Rectal smooth muscle tissue (tissue), 1 donor: ENCODE results near the gene UGT1A9.

Experiments
- H3K27ac ChIP-seq: one replicate; pipeline ENCODE4 v1.7.0; 2013; ENCODE audit warnings: low read depth, low read length, inconsistent platforms
- H3K27me3 ChIP-seq: one replicate; pipeline ENCODE4 v1.7.0; 2013; ENCODE audit warnings: low read length; ENCODE audit not compliant: control insufficient read depth, insufficient read depth
- H3K36me3 ChIP-seq: one replicate; pipeline ENCODE4 v1.7.0; 2013; ENCODE audit warnings: low read length; ENCODE audit not compliant: control insufficient read depth, insufficient read depth
- H3K4me1 ChIP-seq: one replicate; pipeline ENCODE4 v1.7.0; 2013; ENCODE audit warnings: low read length; ENCODE audit not compliant: control insufficient read depth, insufficient read depth
- H3K4me3 ChIP-seq: one replicate; pipeline ENCODE4 v1.7.0; 2013; ENCODE audit warnings: low read length
- H3K9ac ChIP-seq: one replicate; pipeline ENCODE4 v1.7.0; 2013; ENCODE audit warnings: low read length

The UGT1A9 gene

GRCh38 chr2:233778030-233778429, 106.3 kb downstream of the UGT1A9 start, which contains the start of gene MROH2A:
Gene MROH2A, plus strand, starts transcription at chr2:233778330. Its CDS starts 1,029 bp downstream, at chr2:233779359.
- H3K27ac ChIP-seq = no peak within 1 kb of the TSS
- no peak within 1 kb of the TSS for H3K4me3 ChIP-seq
- no peaks in the 10 kb centered on the region for H3K27me3 ChIP-seq
- no peaks in the 10 kb centered on the region for H3K4me1 ChIP-seq
- H3K36me3 ChIP-seq = no peaks in the 10 kb centered on the region
- H3K9ac ChIP-seq = no peak within 1 kb of the TSS

- no peaks in the 10 kb centered on the region for H3K36me3 ChIP-seq
- H3K27me3 ChIP-seq = no peaks in the 10 kb centered on the region
- H3K9ac ChIP-seq = no peak overlapping the region
- H3K27ac ChIP-seq = no peak overlapping the region
- no peaks in the 10 kb centered on the region for H3K4me1 ChIP-seq
- H3K4me3 ChIP-seq = no peak overlapping the region
Measured at GRCh38 chr2:233779722-233780121, 108.0 kb downstream of the UGT1A9 start.

DNA sequence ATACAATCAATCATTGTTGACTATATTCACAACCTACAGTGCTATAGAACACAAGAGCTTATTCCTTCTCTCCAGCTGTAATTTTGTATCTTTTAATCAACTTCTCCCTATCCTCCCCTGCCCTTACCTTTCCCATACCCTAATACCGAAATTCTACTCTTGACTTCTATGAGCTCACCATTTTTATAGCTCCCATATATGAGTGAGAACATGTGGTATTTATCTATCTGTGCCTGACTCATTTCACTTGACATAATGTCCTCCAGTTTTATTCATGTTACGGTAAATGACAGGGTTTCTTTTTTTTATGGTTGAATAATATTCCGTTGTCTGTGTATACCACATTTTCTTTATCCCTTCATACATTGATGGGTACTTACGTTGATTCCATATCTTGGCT, 109.1 kb downstream of the UGT1A9 start:
- no peaks in the 10 kb centered on the region for H3K4me1 ChIP-seq
- H3K27ac ChIP-seq = no peak overlapping the region
- H3K27me3 ChIP-seq = no peaks in the 10 kb centered on the region
- H3K36me3 ChIP-seq = no peaks in the 10 kb centered on the region
- no peak overlapping the region for H3K4me3 ChIP-seq
- H3K9ac ChIP-seq = no peak overlapping the region

DNA sequence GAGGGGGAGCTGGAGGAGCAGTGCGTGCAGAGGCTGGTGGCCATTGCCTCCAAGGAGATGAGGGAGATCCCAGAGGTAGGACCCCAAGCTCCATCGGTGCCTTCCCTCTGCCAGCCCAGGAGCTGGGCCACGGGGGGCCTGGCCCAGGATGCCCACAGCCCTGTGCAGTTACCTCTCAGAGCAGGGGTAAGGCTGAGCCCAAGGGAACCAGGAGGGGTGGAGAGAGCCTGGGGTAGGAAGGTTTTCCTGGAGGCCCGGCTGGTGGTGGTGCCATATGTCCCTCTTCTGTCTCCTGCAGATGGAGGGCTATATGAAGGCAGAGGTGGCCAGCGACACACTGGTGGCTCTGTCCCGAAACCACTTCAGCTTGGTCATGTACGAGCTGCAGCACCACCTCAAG, 117.9 kb downstream of the UGT1A9 start:
- Histone ChIP-seq H3K4me1 (no peaks in the 10 kb centered on the region), H3K27ac (no peak overlapping the region), H3K4me3 (no peak overlapping the region), H3K36me3 (no peaks in the 10 kb centered on the region), H3K27me3 (peaks cover 2% of the 10 kb centered on the region), H3K9ac (no peak overlapping the region)

DNA sequence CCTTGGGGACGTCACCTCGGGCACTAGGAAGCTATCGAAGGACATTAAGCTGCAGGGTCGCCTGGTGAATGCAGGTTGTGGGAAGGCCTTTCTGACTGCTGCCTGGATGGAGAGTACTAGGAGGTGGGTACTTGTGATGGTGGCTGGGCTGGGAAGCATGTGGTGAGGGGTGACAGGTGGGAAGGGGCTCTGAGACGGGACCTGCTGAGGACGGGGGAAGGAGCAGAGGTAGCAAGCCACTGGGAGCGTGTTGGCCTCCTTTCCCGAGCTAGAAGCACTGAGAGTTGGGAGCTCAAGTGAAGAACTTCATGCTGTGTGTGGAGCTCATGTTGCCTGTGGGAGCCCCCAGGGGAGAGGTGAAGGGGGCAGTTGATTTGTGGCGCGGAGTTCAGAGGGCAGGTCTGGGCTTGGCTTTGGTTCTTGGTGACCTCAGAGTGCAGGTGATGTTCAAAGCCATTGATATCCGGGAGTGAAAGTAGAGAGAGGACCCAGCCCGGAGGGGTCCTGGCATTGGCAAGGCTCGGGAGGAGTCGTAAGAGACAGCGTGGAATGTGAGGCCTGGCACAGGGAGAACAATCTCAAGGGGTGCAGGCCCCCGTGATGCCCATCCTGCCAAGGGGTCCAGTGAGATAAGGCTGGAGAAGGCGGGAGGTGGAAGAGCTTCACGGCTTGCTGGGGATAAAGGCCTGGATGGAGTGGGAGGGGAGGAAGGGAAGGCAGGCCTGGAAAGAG, 119.6 kb downstream of the UGT1A9 start:
- H3K4me1 ChIP-seq = no peaks in the 10 kb centered on the region
- no peaks in the 10 kb centered on the region for H3K36me3 ChIP-seq
- H3K9ac ChIP-seq = no peak overlapping the region
- H3K27me3 ChIP-seq = peaks cover 2% of the 10 kb centered on the region
- no peak overlapping the region for H3K4me3 ChIP-seq
- H3K27ac ChIP-seq = no peak overlapping the region

DNA sequence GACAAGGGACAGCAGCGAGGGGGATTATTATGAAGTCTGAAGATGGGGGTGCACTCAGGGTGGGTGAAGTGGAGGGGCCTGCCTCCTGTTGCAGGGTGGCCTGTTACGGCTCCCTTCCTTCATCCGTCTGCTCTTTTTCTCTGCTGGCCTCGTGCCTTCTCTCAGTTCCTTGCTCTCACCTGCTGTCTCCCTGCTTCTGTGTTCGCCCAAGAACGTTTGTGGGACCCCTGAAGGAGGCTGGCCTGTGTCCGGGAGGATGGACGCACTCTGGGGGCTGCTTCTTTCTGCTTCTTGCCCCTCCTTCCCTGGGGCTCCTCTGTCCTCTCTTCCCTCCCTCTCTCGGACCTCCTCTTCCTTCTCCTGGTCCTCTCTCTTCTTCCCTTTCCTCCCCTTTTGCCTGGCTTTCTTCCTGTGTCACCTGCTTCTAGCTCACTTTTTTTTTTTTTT, 120.2 kb downstream of the UGT1A9 start:
- H3K27ac ChIP-seq = no peak overlapping the region
- no peaks in the 10 kb centered on the region for H3K4me1 ChIP-seq
- peaks cover 2% of the 10 kb centered on the region for H3K27me3 ChIP-seq
- no peak overlapping the region for H3K4me3 ChIP-seq
- no peaks in the 10 kb centered on the region for H3K36me3 ChIP-seq
- H3K9ac ChIP-seq = no peak overlapping the region

DNA sequence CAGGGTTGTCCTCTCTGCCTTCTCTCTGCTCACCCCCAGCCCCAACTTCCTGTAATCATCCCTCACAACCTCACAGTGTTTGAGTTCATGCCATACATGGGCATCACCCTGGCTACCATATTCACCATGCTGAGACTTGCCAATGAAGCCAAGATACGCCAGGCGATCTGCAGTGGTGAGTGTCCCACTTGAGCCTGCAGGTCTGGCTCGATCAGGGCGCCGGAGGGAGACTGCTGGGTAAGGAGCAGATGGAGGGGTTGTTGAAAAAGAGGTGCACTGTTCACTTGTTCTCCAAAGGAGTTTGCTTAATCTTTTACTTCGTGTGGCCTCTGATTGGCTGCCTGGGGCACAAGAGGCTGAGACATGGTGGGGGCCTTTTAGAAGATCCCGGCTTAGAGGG, 121.0 kb downstream of the UGT1A9 start:
- peaks cover 2% of the 10 kb centered on the region for H3K27me3 ChIP-seq
- no peak overlapping the region for H3K9ac ChIP-seq
- H3K27ac ChIP-seq = no peak overlapping the region
- H3K4me3 ChIP-seq = no peak overlapping the region
- H3K36me3 ChIP-seq = no peaks in the 10 kb centered on the region
- no peaks in the 10 kb centered on the region for H3K4me1 ChIP-seq

DNA sequence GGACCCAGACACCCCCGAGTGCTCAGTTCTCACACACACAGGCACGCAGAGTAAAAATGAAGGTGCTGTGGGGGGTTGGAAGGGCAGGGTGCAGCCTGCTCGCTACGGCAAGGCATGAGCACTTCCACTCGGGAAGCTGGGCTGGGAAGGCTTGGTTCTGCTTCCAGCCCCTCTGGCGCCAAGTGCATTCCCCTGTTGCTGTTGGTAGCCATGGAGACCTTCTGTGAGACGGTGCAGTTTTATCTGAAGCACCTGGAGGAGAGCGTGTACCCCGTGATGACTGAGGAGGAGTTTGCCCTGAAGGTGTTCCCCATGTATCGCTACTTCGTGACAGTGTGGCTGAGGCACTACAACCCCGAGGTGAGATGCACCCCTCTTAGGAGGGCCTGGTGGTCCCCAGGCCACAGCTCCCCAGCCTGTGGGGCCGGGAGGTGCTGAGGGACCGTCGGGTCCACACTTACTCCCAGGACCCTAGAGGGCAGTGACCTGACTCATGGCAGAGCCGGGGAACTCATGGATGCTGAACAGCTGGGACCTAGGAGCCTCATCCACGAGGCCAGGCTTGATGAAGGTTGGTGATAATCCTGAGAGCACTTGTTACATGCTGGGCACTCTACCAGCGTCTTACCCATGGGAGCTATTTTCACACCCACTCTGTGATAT, 121.9 kb downstream of the UGT1A9 start:
- H3K27ac ChIP-seq = no peak overlapping the region
- H3K36me3 ChIP-seq = no peaks in the 10 kb centered on the region
- peaks cover 2% of the 10 kb centered on the region for H3K27me3 ChIP-seq
- no peak overlapping the region for H3K4me3 ChIP-seq
- H3K9ac ChIP-seq = no peak overlapping the region
- no peaks in the 10 kb centered on the region for H3K4me1 ChIP-seq

DNA sequence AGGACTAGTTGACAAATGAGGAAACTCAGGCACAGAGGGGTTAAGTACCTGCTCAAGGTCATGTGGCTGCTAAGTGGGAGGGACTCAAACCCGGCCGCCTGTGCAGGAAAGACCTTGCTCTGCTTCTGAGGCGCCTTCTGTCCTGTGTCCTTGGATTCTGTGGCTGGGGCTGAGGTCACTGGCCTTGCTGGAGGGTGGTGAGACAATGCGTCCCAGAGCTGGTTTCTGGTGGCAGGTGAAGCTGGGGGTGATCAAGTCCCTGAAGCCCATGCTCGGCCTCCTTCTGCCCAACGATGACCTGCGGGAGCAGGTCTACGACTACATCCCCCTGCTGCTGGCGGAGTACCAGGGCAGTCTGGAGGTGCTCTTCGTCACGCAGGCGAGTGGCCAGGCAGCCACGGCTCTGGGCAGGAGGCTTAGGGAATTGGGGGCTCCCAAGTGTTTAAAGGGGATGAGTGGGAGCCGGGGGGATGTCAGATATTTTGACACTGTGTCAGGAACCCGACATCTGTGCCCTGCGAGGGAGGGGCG, 122.5 kb downstream of the UGT1A9 start:
- H3K27ac ChIP-seq = no peak overlapping the region
- H3K9ac ChIP-seq = no peak overlapping the region
- no peaks in the 10 kb centered on the region for H3K4me1 ChIP-seq
- no peaks in the 10 kb centered on the region for H3K36me3 ChIP-seq
- H3K27me3 ChIP-seq = peaks cover 2% of the 10 kb centered on the region
- H3K4me3 ChIP-seq = no peak overlapping the region

- no peaks in the 10 kb centered on the region for H3K36me3 ChIP-seq
- no peak overlapping the region for H3K9ac ChIP-seq
- H3K4me3 ChIP-seq = no peak overlapping the region
- H3K4me1 ChIP-seq = no peaks in the 10 kb centered on the region
- peaks cover 2% of the 10 kb centered on the region for H3K27me3 ChIP-seq
- no peak overlapping the region for H3K27ac ChIP-seq
Measured at GRCh38 chr2:233795735-233796171, 124.1 kb downstream of the UGT1A9 start.

GRCh38 chr2:233796254-233796653, 124.6 kb downstream of the UGT1A9 start:
- Histone ChIP-seq H3K27me3 (peaks cover 2% of the 10 kb centered on the region), H3K4me1 (no peaks in the 10 kb centered on the region), H3K4me3 (no peak overlapping the region), H3K9ac (no peak overlapping the region), H3K27ac (no peak overlapping the region), H3K36me3 (no peaks in the 10 kb centered on the region)

DNA sequence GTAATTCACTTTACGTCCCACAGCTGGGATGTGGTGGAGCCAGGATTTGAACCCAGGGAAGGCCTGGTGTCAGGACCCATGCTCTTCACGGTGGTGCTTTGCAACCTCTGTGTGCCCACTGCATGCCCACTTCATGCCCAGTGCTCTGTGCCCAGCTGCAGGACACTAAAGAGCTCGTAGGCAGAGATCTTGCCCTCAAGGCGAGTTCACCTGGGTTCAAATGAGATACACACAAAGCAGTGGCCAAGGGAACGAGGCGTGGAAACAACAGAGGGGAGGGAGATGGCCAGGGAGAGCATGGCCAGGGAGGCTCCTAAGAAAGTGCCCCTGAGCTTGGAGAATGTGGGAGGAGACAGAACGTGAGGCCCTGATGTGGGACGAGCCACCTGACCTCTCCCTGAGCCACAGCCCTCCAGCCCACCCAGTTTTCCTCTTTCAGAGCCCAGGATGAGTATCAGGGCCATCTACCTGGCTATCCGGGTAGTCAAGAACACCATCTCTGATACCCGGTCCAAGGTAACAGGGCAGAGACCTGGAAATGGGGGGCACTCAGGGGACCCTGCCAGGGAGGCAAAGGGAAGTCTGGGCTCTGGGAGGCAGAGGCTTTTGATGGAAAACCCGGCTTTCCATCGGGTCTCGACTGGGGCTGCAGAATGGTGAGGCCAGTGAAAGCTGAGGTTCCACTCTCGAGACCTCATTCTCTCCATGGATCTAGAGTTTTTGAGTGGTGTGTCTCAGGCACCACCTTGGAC, 126.8 kb downstream of the UGT1A9 start:
- Histone ChIP-seq H3K27me3 (peaks cover 2% of the 10 kb centered on the region), H3K9ac (no peak overlapping the region), H3K4me3 (no peak overlapping the region), H3K27ac (no peak overlapping the region), H3K4me1 (no peaks in the 10 kb centered on the region), H3K36me3 (no peaks in the 10 kb centered on the region)
